RCC 7860 (cell line): ENCODE results near the gene KCTD16.

Experiments
- DNase-seq: peaks from one replicate; pipeline ENCODE4 v3.0.0-alpha.2; 2015; ENCODE audit warnings: low spot score
- FAIRE-seq: peaks from 2 replicates; lab custom pipeline; 2012; peaks lifted over from hg19 to GRCh38; lab: Jason Lieb, UNC

Gene KCTD16

GRCh38 chr5:144487761-144488160, 317.1 kb downstream of the KCTD16 start:
- no peak for DNase-seq

GRCh38 chr5:144503123-144503522, 332.4 kb downstream of the KCTD16 start:
- DNase-seq, result no peak
- FAIRE-seq, result no peak

More at GRCh38 chr5:144487761-144488160, 317.1 kb downstream of the KCTD16 start:
- FAIRE-seq, result no peak

DNA sequence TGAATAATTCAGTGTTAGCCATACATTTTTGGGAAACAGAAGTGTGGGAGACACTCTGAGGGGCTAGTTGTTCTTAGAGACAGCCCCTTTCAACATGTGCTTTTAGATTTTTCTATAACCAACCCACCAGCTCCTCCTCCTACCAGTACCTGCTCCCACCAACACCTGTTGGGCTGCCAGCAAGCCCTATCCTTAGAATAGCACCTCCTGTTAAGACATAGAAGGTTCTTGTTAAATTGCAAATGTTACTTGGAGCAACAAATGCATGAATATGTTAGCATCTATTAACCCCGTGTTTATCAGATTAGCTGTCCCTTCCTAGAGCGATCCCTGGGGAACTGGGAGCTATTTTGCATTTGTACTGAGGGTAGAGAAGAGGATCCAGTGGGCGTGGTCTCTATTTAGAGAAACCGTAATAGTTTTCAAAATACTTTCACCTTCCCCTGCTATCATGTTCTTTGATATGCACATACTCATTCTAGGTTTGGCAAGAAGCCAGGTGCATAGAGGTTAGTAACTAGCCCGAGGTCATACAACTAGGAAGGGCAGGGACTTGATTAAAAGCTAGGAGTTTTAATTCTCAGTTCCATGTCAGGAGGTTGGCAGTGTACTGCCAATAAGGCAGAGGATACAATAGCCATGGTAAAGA, 334.4 kb downstream of the KCTD16 start:
- DNase-seq (no peak), FAIRE-seq (no peak)

DNA sequence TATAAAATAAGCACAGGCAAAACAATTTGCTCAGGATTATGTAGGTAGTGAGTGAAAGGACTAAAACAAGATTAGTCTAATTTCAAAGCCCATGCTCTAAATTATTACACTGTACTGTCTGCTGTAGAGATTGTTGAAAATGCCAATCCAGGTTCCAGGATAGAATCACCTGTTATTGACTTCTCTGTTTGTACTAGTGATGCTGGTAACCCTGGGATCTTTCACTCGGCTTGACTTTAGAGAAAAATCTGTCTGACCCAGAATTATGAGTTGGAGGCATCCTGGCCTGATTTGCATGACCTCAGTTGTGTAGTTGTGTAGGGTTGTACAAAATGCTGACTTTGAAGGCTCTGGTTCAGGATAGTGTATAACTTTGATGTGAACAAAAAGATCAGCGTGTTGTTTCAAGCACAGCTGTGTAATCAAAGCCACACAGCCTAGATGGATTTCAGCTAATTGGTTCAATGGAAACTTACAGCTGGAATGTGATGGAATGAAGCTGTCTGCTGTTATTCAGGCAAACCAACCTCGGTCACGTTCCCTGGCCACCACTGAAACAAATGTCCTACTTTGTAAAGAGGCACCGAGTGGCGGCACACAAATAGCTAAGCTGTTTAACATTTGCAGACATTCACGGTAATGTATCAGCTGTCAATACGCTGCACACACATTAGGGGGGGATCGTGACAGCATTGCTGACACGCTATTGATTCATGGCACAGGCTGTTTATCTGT, 340.3 kb downstream of the KCTD16 start:
- FAIRE-seq (no peak), DNase-seq (no peak)

DNA sequence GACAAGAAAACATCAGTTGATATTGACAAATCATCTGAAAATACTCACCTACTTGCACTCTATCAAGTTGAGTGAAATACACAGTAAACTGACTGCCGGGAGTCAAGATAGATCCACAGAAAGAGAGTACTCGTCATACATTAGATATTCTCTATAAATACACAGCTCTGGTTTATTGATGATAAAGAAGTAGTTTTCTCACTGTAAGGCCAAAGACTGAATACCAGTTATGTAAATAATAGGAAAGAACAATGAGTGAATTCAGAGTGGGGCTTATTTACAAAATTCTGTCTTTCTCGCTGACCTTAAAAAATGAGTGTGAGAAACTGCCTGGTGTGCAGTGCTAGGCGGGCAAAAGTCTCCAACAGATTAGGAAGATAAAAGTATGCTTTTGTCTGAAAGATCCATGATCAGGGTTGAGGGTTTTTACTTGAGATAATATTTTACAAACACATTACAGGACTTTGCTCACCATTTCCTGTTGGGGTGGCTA, 341.0 kb downstream of the KCTD16 start:
- FAIRE-seq, result no peak
- DNase-seq, result no peak

DNA sequence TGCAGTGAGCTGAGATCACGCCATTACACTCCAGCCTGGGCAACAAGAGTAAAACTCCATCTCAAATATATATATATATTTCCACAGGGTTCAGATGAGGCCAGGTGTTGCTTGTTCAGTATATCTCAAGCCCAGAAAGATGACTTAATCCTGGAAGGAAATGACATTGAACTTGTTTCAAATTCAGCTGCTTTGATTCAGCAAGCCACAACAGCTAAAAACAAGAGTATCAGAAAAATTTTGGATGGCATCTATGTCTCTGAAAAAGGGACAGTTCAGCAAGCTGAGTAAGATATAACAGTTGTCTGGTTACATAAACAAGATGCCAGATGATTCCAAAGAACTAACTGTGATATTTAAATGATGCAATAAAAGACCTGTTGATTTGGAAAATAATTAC, 352.0 kb downstream of the KCTD16 start:
- FAIRE-seq (no peak), DNase-seq (no peak)

DNA sequence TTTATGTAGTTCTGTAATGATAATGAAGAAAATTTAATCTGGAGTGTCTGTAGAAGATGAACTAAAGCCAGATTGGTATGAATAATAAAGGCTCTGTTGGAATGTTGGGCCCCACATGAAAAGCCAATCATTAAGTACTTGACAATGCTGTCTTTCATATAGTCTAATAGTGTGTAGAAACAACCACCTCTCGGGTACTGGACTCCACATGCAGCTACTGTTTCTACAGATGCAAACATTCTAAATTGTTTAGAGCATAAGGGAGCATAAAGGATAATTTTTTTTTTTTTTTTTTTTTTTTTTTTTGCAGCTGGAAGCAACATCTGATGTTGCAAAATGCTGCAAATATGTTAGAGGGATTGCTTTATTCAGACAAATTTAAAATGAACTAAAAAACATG, 354.3 kb downstream of the KCTD16 start:
- DNase-seq (no peak), FAIRE-seq (no peak)

- DNase-seq, result no peak
- no peak for FAIRE-seq
These were observed 360.5 kb downstream of the KCTD16 start for GRCh38 chr5:144531188-144531587.
